PC-9 (cell line): ENCODE data around the gene NT5DC3. TPM values are rescaled to one million over a fixed set of nuclear protein-coding genes. Genes with fewer than 3 reads are reported as not detected.

Experiments
- BruUV-seq: library from RNA; stranded (reverse); fragments of 400-500 nt; replicated peaks from 2 replicates; lab custom pipeline; 2021; lab: Mats Ljungman, UMichigan
- CTCF ChIA-PET: fragments of 300-600 bp; sonication (Branson Sonifier 250); formaldehyde crosslinking; loops from one replicate; lab custom pipeline; 2022; ENCODE audit warnings: antibody characterized with exemption; lab: Charles Lee
- POLR2A ChIA-PET: fragments of 300-600 bp; sonication (Branson Sonifier 250); formaldehyde crosslinking; loops from one replicate; lab custom pipeline; 2022; ENCODE audit warnings: antibody characterized with exemption; ENCODE audit not compliant: unreplicated experiment; lab: Charles Lee
- DNase-seq, 2 experiments: peaks; one replicate each; pipeline versions ENCODE4 v3.0.0 to v3.0.0-alpha.2; 2015 to 2022; ENCODE audit warnings: mixed read lengths in 1 of 2
- H2AFZ ChIP-seq: fragments of 200-600 bp; sonication (generic); 2 replicates; pipeline ENCODE4 v1.8.1; 2017; ENCODE audit warnings: antibody characterized with exemption
- H3F3A ChIP-seq: fragments of 200-600 bp; sonication (generic); 2 replicates; pipeline ENCODE4 v1.8.1; 2017; ENCODE audit warnings: antibody characterized with exemption, mild to moderate bottlenecking, low read depth; ENCODE audit not compliant: insufficient read depth
- H3K27ac ChIP-seq: fragments of 200-600 bp; sonication (generic); 2 replicates; pipeline ENCODE4 v1.6.1; 2016; ENCODE audit warnings: mixed run types
- H3K27me3 ChIP-seq: fragments of 200-600 bp; sonication (generic); 2 replicates; pipeline ENCODE4 v1.6.1; 2016; ENCODE audit warnings: low read depth, mixed run types; ENCODE audit not compliant: insufficient read depth
- H3K36me3 ChIP-seq: fragments of 200-600 bp; sonication (generic); 2 replicates; pipeline ENCODE4 v1.6.1; 2016; ENCODE audit warnings: low read depth, mixed run types
- H3K4me1 ChIP-seq: fragments of 200-600 bp; sonication (generic); replicated peaks from 2 replicates; pipeline ENCODE4 v1.6.1; 2016; ENCODE audit warnings: mixed run types; ENCODE audit not compliant: insufficient read depth
- H3K4me2 ChIP-seq: fragments of 200-600 bp; sonication (generic); 2 replicates; pipeline ENCODE4 v1.6.1; 2017; ENCODE audit warnings: mixed run types
- H3K4me3 ChIP-seq: fragments of 200-600 bp; sonication (generic); 2 replicates; pipeline ENCODE4 v1.6.1; 2016; ENCODE audit warnings: mixed run types
- H3K79me2 ChIP-seq: fragments of 200-600 bp; sonication (generic); 2 replicates; pipeline ENCODE4 v1.6.1; 2017; ENCODE audit warnings: low read depth, mixed run types
- H3K9me2 ChIP-seq: fragments of 200-600 bp; sonication (generic); 2 replicates; pipeline ENCODE4 v1.8.1; 2017; ENCODE audit warnings: mild to moderate bottlenecking; ENCODE audit not compliant: insufficient read depth
- H3K9me3 ChIP-seq: fragments of 200-600 bp; sonication (generic); 2 replicates; pipeline ENCODE4 v1.8.1; 2016; ENCODE audit warnings: low read depth; ENCODE audit not compliant: insufficient read depth
- H4K20me1 ChIP-seq: fragments of 200-600 bp; sonication (generic); 2 replicates; pipeline ENCODE4 v1.8.1; 2017; ENCODE audit not compliant: insufficient read depth
- EZH2 ChIP-seq: fragments of 200-600 bp; sonication (generic); IDR thresholded peaks from 2 replicates; pipeline ENCODE4 v1.8.0; 2017; ENCODE audit warnings: antibody characterized with exemption, low read depth
- intact Hi-C: fragments of 100-400 bp; cut with micrococcal nuclease; formaldehyde crosslinking; loops from one replicate; pipeline ENCODE4 v1.10.0; 2022; ENCODE audit not compliant: unreplicated experiment
- total RNA-seq: library from RNA; stranded (reverse); gene quantifications from 2 replicates; pipeline ENCODE4 v1.2.3, GENCODE V29; 2021
- TF ChIP-seq, protein P1 (sequence below): fragments of 200-600 bp; sonication (generic); conservative IDR thresholded peaks from 2 replicates; pipeline ENCODE4 v1.6.1; 2017; ENCODE audit warnings: mixed run types, antibody characterized with exemption, mild to moderate bottlenecking, moderate library complexity

Gene NT5DC3
- total RNA-seq, 1 experiment from 2014 or later, result 13.2 TPM

DNA sequence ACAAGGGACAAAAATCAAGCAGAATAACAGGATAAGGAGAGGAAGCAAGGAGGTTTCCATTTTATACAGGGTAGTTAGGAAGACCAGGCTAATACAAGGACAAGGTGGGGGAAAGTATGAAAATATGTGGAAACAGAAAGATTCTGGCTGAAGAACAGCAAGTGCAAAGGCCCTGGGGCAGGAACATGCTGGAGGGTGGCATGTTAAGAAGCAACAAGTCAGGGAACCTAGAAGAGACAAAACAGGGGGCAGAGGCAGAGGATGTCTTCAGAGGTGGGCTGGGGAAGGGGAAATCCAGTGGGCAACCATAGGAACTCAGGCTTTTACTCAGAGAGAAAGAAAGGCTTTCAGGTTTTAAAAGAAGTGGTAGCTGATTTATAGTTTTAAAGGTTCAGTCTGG is 54.8 kb downstream of the NT5DC3 start:
- no peaks in the 10 kb centered on the region for H3K79me2 ChIP-seq
- no peaks in the 10 kb centered on the region for H3K9me2 ChIP-seq
- BruUV-seq, result no TSS peak
- peaks cover 2% of the 10 kb centered on the region; the same call in 1 of the 2 replicates for H3K4me1 ChIP-seq
- H4K20me1 ChIP-seq, result no peaks in the 10 kb centered on the region
- TF ChIP-seq, protein P1, sequence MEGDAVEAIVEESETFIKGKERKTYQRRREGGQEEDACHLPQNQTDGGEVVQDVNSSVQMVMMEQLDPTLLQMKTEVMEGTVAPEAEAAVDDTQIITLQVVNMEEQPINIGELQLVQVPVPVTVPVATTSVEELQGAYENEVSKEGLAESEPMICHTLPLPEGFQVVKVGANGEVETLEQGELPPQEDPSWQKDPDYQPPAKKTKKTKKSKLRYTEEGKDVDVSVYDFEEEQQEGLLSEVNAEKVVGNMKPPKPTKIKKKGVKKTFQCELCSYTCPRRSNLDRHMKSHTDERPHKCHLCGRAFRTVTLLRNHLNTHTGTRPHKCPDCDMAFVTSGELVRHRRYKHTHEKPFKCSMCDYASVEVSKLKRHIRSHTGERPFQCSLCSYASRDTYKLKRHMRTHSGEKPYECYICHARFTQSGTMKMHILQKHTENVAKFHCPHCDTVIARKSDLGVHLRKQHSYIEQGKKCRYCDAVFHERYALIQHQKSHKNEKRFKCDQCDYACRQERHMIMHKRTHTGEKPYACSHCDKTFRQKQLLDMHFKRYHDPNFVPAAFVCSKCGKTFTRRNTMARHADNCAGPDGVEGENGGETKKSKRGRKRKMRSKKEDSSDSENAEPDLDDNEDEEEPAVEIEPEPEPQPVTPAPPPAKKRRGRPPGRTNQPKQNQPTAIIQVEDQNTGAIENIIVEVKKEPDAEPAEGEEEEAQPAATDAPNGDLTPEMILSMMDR, result no peak
- no peak for TF ChIP-seq EZH2
- H3K4me2 ChIP-seq, result no peak overlapping the region
- H3F3A ChIP-seq, result peaks cover 4% of the 10 kb centered on the region; the same call in 1 of the 2 replicates
- no peak overlapping the region for H2AFZ ChIP-seq
- H3K27ac ChIP-seq, result no peak overlapping the region
- H3K27me3 ChIP-seq, result no peaks in the 10 kb centered on the region
- no peak overlapping the region for H3K4me3 ChIP-seq
- ChIA-PET POLR2A (no interaction called here), CTCF (no interaction called here)
- intact Hi-C loops, result no loop called here
- H3K36me3 ChIP-seq, result 0 out of 2 replicates have a peak, but pooled peaks cover 7% of the 10 kb centered on the region
- no peak for DNase-seq
- no peaks in the 10 kb centered on the region for H3K9me3 ChIP-seq

DNA sequence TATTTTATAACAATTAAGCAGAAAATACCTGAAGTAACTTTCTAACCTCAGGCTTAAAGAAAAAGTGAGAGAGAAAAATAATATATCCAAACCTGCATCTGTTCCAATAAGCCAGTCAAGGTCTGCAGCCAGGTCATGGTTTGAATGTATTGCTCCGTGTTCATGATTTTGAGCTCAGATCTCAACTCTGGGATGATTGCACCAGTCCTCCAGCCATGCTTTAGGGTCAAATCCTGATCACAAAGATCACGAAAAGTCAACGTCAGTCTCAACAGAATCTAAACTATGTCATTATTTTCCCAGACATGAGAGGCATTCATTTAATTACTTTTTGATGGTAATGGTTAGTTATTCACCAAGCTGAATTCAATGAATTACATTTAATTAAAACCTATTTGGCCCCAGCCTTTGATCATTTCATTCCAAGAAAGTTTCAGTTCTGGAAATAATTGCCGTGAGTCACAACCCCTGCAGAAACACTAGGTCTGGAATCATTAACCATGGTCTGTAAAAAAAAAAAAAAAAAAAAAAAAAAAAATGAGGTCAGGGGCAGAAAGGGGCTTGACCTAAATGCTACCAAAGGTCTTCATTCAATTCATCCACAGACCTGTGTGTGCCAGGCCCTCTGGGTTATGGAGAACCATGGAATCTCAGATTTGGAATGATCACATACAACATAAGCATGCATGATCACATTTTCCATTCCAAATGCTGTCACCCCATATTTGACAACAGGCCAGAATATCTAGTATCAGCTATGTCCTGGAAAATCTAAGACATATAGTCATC is 55.6 kb downstream of the NT5DC3 start:
- CTCF ChIA-PET, result no interaction called here
- no peak overlapping the region for H3K4me3 ChIP-seq
- intact Hi-C loops, result no loop called here

DNA sequence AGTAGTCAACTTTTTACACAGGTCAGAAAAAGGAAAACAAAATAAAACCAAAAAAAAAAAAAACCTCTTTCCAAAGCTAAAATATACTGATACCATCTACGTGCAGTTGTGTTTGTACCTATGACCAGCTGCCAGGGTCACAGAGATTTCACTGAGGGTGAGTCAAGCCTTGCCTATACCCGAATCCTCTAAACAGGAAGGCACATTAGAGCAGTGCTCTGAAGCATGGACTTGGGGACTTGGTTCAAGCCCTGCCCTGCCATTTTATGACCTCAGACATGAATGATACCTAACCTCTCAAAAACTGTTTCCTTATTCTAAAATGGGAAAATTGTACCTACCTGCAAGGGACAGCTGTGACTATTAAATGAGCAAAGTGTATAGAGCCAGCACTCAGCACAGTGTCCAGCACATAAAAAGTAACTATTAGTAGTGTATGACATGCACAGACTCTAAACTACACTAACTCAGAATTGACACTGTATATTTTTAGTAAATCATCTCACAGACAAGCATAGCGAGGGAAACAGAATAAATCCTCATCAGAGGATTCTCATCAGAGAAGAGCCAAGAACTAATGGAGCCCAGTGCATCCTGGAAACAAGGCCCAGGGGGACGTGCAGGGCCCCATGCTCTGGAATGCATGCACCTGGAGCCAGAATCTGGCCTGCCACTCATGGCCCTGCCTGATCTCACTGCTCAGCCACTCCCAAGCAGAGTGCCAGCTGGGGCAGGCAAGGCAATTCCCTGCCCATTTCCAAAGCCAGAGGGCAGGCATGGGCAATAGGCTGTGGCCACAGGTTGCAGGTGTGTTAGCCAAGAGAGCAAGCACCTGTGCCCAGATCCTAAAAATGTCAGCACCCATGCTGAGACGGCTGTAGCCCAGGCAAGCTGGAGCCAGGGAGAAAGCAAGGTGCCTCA is 57.0 kb downstream of the NT5DC3 start:
- Histone ChIP-seq H3K79me2 (no peaks in the 10 kb centered on the region), H3K4me1 (peaks cover 24% of the 10 kb centered on the region), H3K9me3 (no peaks in the 10 kb centered on the region), H3K9me2 (no peaks in the 10 kb centered on the region), H3K36me3 (0 out of 2 replicates have a peak, but pooled peaks cover 13% of the 10 kb centered on the region), H2AFZ (no peak overlapping the region), H3K4me2 (no peak overlapping the region), H3F3A (peaks cover 15% of the 10 kb centered on the region; the same call in 1 of the 2 replicates), H3K27ac (no peak overlapping the region), H3K4me3 (no peak overlapping the region), H4K20me1 (no peaks in the 10 kb centered on the region), H3K27me3 (no peaks in the 10 kb centered on the region)
- POLR2A ChIA-PET, result no interaction called here
- intact Hi-C loops, result no loop called here
- no peak for TF ChIP-seq EZH2
- TF ChIP-seq, protein P1, result no peak
- CTCF ChIA-PET, result interaction anchor here (0.7 kb wide), 1 partner anchor 44 kb away, joined by 7 read pairs; no protein-coding TSS in a partner anchor
- no TSS peak for BruUV-seq
- DNase-seq, result no peak

More for the DNA sequence above, 55.6 kb downstream of the NT5DC3 start:
- Histone ChIP-seq H4K20me1 (no peaks in the 10 kb centered on the region), H3K79me2 (no peaks in the 10 kb centered on the region), H3F3A (peaks cover 7% of the 10 kb centered on the region; the same call in 1 of the 2 replicates), H3K9me2 (no peaks in the 10 kb centered on the region), H3K9me3 (no peaks in the 10 kb centered on the region), H3K27ac (no peak overlapping the region), H2AFZ (no peak overlapping the region), H3K4me1 (peaks cover 10% of the 10 kb centered on the region), H3K4me2 (no peak overlapping the region), H3K36me3 (0 out of 2 replicates have a peak, but pooled peaks cover 9% of the 10 kb centered on the region), H3K27me3 (no peaks in the 10 kb centered on the region)
- BruUV-seq, result no TSS peak
- POLR2A ChIA-PET, result no interaction called here
- no peak for DNase-seq
- TF ChIP-seq, protein P1, result no peak
- TF ChIP-seq EZH2, result no peak
